ENCODE data around the gene CHST1. TPM values are rescaled to one million over a fixed set of nuclear protein-coding genes. Genes with fewer than 3 reads are reported as not detected.

The CHST1 gene
- total RNA-seq, 1 donor from 2014 or later: 3.1 TPM

- ATAC-seq (ENCODE audit: poor library complexity): no peak
- intact Hi-C loops (cut with DNase I): no loop called here
- DNase-seq: no peak
These were observed 15.0 kb downstream of the CHST1 start for GRCh38 chr11:45650166-45651095.

GRCh38 chr11:45649544-45650165 is 15.8 kb downstream of the CHST1 start:
- no peak for DNase-seq
- intact Hi-C loops (cut with DNase I): no loop called here
- ATAC-seq (ENCODE audit: poor library complexity): no peak

DNA sequence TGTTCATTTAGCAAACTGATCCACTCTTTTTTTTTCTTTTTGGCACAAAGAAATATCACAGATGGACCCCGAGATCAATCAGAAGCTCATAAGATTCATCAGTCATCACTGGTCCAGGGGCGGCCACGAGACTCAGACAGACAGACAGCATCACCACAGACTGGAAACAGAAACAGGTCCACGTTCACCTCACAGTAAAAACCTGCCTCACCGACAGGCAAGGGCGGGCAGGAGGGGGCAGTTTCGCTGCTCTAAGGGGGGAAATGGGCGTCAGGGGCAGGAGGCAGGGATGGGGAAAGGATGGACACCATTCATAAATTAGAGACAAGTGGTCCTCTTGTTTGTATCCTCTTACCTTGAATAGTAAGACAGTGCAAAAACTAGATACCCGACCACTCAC is 16.5 kb downstream of the CHST1 start:
- intact Hi-C loops (cut with DNase I): no loop called here
- DNase-seq (no peak), ATAC-seq (ENCODE audit: poor library complexity) (no peak)

DNA sequence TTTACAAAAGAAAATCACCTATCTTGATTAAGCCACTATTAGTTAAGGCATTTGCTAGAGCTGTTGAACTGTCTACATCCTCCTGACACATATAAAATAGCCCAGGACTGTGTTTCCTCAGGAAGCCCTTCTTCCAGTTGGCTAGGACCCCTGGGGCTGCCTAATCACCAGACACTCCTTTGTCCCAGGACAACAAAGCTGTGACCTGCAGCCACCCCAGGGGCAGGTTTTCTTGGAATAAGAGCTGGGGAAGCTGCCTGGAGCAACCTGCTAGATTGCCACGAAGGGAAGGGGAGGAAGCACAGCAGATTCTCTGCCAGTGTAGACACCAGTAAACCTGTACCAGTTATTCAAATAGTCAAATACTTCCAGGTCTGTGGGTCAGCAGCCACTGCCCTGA is 17.6 kb downstream of the CHST1 start:
- intact Hi-C loops (cut with DNase I): no loop called here
- ATAC-seq (ENCODE audit: poor library complexity) (no peak), DNase-seq (no peak)

DNA sequence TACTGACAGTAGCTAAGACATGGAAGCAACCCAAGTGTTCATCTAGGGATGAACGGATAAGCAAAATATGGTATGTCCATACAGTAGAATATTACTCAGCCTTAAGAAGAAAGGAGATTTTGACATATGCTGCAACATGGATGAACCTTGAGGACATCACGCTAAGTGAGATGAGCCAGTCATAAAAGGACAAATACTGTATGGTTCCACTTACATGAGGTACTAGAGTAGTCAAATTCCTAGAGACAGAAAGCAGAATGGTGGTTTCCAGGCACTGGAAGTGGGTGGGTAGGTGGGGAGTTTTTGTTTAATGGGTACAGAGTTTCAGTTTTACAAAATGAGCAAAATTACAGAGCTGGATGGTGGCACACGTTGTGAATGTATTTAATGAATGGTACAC is 18.1 kb downstream of the CHST1 start:
- ATAC-seq (ENCODE audit: poor library complexity) (no peak), DNase-seq (no peak)
- intact Hi-C loops (cut with DNase I): no loop called here

DNA sequence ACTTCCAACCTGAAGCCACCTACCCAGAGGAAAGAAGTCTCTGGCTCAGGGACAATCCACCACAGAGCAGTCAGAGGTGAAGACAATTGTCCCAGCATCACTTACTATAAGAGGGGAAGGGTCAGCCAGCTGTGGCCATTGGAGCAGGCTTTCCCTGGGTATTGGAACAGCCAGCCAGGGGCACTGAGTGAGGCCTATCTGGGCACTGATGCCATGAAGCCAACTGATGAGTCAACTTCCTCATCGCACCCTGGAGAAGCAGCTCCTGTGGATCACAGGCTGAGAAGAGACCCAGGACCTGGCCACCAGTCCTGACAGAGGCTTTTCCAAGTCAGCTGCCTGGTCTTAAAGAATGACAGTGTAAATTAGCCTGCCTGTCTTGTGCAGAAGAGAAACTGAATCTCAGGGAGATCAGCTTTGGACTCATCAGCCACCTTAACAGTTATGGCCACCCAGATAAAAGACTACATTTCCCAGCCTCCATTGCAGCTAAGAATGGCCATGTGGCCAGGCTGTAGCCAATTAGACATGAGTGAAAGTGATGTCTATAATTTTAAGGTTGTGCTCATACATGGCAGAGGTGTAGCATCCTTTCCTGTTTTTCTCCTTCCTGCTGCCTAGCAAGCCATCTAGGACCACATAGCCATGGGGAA is 19.0 kb downstream of the CHST1 start:
- DNase-seq (no peak), ATAC-seq (ENCODE audit: poor library complexity) (peak; percentile 63)
- intact Hi-C loops (cut with DNase I): no loop called here

DNA sequence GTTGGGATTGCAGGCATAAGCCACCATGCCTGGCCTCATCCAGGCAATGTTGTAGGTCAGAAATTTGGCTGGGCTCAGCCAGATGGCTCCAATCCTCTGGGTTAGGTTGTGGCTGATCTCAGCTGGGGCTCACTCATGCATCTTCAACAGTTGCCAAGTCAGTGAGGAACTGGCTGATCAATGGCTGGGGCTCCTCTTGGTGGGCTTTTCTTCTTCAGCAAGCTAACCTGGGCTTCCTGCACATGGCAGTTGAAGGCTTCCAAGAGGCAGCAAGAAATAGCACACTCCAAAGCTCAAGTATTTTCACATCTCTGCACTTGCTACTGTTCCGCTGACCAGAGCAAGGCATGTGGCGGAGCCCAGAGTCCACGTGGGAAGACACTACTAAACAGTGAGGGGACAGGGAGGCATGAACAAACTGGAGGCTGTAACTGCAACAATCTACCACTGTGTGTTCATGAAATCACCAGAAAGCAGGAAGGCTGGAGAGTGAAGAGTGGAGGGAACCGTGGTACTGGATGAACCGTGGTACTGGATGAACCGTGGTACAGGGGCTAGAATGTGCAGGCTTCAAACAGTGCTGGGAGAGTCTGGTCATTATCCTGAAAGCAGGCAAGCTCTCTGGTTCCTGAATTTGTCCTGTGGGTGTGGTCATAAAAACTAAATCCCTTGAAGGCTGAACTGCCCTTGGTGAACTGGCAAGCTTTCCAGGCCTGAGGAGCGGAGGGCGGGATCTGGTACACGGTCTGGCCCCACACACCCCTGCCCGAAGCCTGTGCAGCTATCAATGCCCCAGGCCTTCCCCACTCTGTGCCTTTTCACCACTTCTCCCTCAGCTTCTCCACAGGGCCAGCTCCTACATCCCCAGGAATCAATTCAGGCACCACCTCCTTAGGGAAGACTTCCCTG is 20.2 kb downstream of the CHST1 start:
- intact Hi-C loops (cut with DNase I): no loop called here
- no peak for ATAC-seq (ENCODE audit: poor library complexity)
- DNase-seq: no peak

DNA sequence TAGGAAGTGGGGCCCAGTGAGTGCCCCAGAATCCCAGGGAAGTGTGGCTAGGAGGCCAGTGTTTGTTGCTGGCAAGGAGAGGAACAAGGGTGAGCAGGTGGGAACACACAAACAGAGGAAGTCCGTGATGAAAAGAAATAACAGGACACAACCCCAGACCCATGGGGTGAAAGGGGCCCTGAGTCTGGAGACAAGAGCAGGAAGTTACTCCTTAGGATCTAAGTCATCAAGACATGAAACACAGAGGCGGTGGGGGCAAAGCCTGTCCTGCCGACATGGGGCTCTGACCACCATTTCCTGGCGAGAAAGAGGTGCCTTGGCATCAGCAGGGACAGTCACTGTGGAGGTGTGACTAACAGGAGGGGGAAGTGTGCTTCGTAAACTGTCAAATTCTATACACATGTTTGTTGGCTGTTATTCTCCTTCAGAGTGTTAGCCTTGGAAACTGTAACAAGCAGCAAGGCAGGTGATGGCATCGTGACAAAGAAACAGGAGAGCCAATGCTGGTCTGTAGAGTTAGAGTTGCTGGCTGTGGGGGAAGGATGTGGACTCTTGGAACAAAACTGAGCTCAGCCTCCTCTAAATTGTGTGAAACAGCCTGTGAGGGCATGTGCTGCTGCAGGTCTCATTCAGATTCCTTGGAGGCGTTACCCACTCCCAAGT is 21.7 kb downstream of the CHST1 start:
- no peak for ATAC-seq (ENCODE audit: poor library complexity)
- intact Hi-C loops (cut with DNase I): no loop called here
- no peak for DNase-seq

GRCh38 chr11:45641961-45642360 is 23.5 kb downstream of the CHST1 start:
- intact Hi-C loops (cut with DNase I): no loop called here
- DNase-seq (no peak), ATAC-seq (ENCODE audit: poor library complexity) (no peak)

- DNase-seq: no peak
- no peak for ATAC-seq (ENCODE audit: poor library complexity)
- intact Hi-C loops (cut with DNase I): no loop called here
These were observed 27.4 kb downstream of the CHST1 start for GRCh38 chr11:45638051-45638450.

GRCh38 chr11:45635907-45636306 is 29.5 kb downstream of the CHST1 start:
- intact Hi-C loops (cut with DNase I): no loop called here
- ATAC-seq (ENCODE audit: poor library complexity) (no peak), DNase-seq (no peak)

- DNase-seq: no peak
- ATAC-seq (ENCODE audit: poor library complexity): no peak
- intact Hi-C loops (cut with DNase I): no loop called here
These were observed 39.8 kb downstream of the CHST1 start for GRCh38 chr11:45625611-45626010.

GRCh38 chr11:45624095-45624494 is 41.3 kb downstream of the CHST1 start:
- DNase-seq (no peak), ATAC-seq (ENCODE audit: poor library complexity) (no peak)
- intact Hi-C loops (cut with DNase I): no loop called here

GRCh38 chr11:45622861-45623260 is 42.6 kb downstream of the CHST1 start:
- no peak for ATAC-seq (ENCODE audit: poor library complexity)
- no peak for DNase-seq
- intact Hi-C loops (cut with DNase I): no loop called here

- DNase-seq: no peak
- ATAC-seq (ENCODE audit: poor library complexity): no peak
- intact Hi-C loops (cut with DNase I): no loop called here
These were observed 43.1 kb downstream of the CHST1 start for GRCh38 chr11:45622283-45622682.

DNA sequence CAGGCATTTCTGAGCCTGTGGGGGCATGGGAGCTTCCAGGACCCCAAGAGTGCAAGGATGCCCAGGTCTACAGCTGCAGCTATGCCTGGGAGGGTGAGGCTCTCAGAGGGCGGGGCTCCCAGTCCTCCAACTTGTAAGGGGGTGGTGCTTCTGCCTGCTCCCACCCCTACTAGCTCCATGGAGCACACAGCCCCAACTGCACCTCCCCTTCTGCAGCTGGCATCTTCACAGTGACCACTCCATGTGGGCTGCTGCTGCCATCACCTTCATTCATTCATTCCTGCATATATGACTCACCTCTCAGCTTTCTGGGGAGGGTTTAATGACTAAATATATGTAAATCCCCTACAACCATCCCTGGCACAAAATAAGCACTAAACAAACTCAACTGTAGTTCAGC is 43.8 kb downstream of the CHST1 start:
- intact Hi-C loops (cut with DNase I): no loop called here
- no peak for ATAC-seq (ENCODE audit: poor library complexity)
- no peak for DNase-seq

DNA sequence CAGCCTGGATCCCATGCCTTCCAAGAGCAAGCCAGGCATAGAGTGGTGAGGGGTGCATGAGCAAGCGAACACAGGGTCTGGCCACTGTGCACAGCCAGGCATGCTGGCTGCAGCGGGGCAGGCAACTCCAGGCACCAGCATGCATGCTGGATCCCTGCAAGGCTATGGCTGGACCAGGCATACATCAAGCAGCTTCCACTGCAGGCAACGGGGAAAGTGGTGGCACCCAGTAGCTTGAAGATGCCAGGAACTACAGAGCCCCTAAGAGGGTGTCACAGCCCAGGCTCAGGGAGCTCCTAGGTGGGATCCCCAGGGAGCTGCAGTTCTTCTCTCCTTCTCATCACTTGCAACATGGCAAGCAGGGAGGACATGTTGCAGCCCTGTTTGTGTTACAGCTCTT is 45.2 kb downstream of the CHST1 start:
- intact Hi-C loops (cut with DNase I): no loop called here
- no peak for DNase-seq
- no peak for ATAC-seq (ENCODE audit: poor library complexity)

DNA sequence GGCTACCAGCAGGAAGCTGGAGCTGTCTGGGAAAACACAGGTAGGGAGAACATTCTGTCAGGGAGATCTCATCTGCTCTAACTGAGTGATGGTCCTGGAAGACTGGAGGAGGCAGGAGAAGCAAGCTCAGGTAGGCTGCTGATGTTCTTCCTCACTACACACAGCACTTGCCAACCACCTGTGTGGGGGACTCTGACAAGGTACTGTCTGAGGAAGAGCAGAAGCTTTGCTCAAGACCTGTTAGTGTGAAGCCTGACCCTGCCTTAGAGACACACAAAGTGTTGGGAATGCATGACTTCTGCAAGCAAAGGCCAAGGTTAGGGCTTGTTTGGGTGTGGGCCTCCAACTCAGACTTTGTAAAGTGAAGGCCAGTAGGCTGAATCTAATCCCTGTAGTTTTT is 46.5 kb downstream of the CHST1 start:
- intact Hi-C loops (cut with DNase I): no loop called here
- ATAC-seq (ENCODE audit: poor library complexity) (no peak), DNase-seq (no peak)
